Upper lobe of left lung (tissue), 6 donors: Measurements from ENCODE around the gene RGS14. TPM values are rescaled to one million over a fixed set of nuclear protein-coding genes. Genes with fewer than 3 reads are reported as not detected.

Experiments
- ATAC-seq, 2 donors: fragments of 200-7000 bp; cut with Tn5 transposase; one replicate each; pipeline ENCODE4 v1.9.1; 2022; ENCODE audit warnings: mild to moderate bottlenecking in 2 of 2, moderate library complexity in 2 of 2; ENCODE audit not compliant: low FRiP score in 2 of 2
- DNase-seq, 2 donors: peaks; one replicate each; pipeline ENCODE4 v3.0.0-alpha.2; 2019 to 2020
- H3K27ac ChIP-seq, 4 donors: fragments of 200-600 bp; sonication (generic); one replicate each; pipeline ENCODE4 v1.5.1; 2016 to 2019
- H3K27me3 ChIP-seq, 4 donors: fragments of 200-600 bp; sonication (generic); one replicate each; pipeline ENCODE4 v1.5.1; 2017 to 2019
- H3K36me3 ChIP-seq, 4 donors: fragments of 200-600 bp; sonication (generic); one replicate each; pipeline ENCODE4 v1.5.1; 2016 to 2019
- H3K4me1 ChIP-seq, 4 donors: fragments of 200-600 bp; sonication (generic); one replicate each; pipeline ENCODE4 v1.5.1; 2018 to 2019
- H3K4me3 ChIP-seq, 4 donors: fragments of 200-600 bp; sonication (generic); one replicate each; pipeline ENCODE4 v1.5.1; 2017 to 2019; ENCODE audit warnings: mild to moderate bottlenecking in 2 of 4, moderate library complexity in 1 of 4
- H3K9me3 ChIP-seq, 4 donors: fragments of 200-600 bp; sonication (generic); one replicate each; pipeline ENCODE4 v1.5.1; 2018 to 2019
- CTCF ChIP-seq, 6 experiments: fragments of 450-650 bp in 4 of 6; fragments of 200-600 bp in 2 of 6; sonication (generic) in 2 of 6; IDR thresholded peaks; one replicate each; pipeline ENCODE4 v1.5.1; 2016 to 2019; ENCODE audit warnings: antibody characterized with exemption in 6 of 6
- EP300 ChIP-seq, 4 donors: sonication (generic); formaldehyde crosslinking; IDR thresholded peaks; one replicate each; pipeline ENCODE4 v1.5.1; 2017; ENCODE audit warnings: antibody characterized with exemption in 4 of 4, control low read depth in 2 of 4
- POLR2A ChIP-seq, 4 donors: fragments of 450-650 bp; IDR thresholded peaks; one replicate each; pipeline ENCODE4 v1.5.1; 2016 to 2017; ENCODE audit warnings: antibody characterized with exemption in 4 of 4, mild to moderate bottlenecking in 2 of 4
- POLR2AphosphoS5 ChIP-seq, 2 donors: sonication (generic); formaldehyde crosslinking; IDR thresholded peaks; one replicate each; pipeline ENCODE4 v1.5.1; 2017; ENCODE audit warnings: antibody characterized with exemption in 2 of 2
- WGBS, 2 donors: methylation state at CpG; one replicate each; pipeline ENCODE4 v1.1.5; 2017 to 2018; 5-methylcytosine and 5-hydroxymethylcytosine counted together
- total RNA-seq, 6 donors: library from RNA; depleted of rRNA in 4 of 6; stranded (reverse); fragments of >200 nt in 4 of 6; gene quantifications; one replicate each; pipeline versions ENCODE4 v1.1.0 to v1.2.1, GENCODE V29; 2016 to 2021
- donor health status: DM: no; HTN: no; CAD: no; lungs with moderate emphysema.
- donor health status: DM: no; HTN: yes; CAD: no; lungs with severe emphysema.

The RGS14 gene
- total RNA-seq, 6 donors from 2014 or later = 11.9 to 39.1 (median 26.6) TPM

GRCh38 chr5:177384134-177384533, 26.4 kb downstream of the RGS14 start, which contains the start of gene SLC34A1:
SLC34A1 (plus strand) TSS chr5:177384434; CDS start chr5:177385742, 1,308 bp downstream.
- 67 to 75% methylated on average over 3 to 4 of the region's 4 CpGs for WGBS, 2 donors
- Histone ChIP-seq H3K9me3 (no peaks in the 10 kb centered on the region), H3K27ac (no peak within 1 kb of the TSS), H3K27me3 (no peaks in the 10 kb centered on the region), H3K36me3 (no peaks in the 10 kb centered on the region), H3K4me1 (peaks cover 3 to 7% (median 5%) of the 10 kb centered on the region in 4 donors), H3K4me3 (no peak within 1 kb of the TSS)
- DNase-seq (no peak), ATAC-seq (no peak)
- TF ChIP-seq POLR2AphosphoS5 (IDR thresholded peaks at IDR 0.05) = no peak
- TF ChIP-seq EP300 (IDR thresholded peaks at IDR 0.05) = no peak
- no peak for TF ChIP-seq CTCF (IDR thresholded peaks at IDR 0.05)
- TF ChIP-seq POLR2A (IDR thresholded peaks at IDR 0.05) = no peak

- 59 to 66% methylated on average over 8 to 11 of the region's 11 CpGs for WGBS, 2 donors
- H3K4me3 ChIP-seq = no peak overlapping the region
- ATAC-seq = no peak
These were observed 28.0 kb downstream of the RGS14 start for GRCh38 chr5:177385720-177386119.

GRCh38 chr5:177386542-177386941, 28.8 kb downstream of the RGS14 start:
- Histone ChIP-seq H3K27ac (no peak overlapping the region), H3K4me1 (peaks cover 15 to 24% (median 22%) of the 10 kb centered on the region in 4 donors), H3K4me3 (no peak overlapping the region), H3K27me3 (no peaks in the 10 kb centered on the region), H3K9me3 (no peaks in the 10 kb centered on the region), H3K36me3 (no peaks in the 10 kb centered on the region)
- WGBS, 2 donors = 86 to 89% methylated on average over 8 of the region's 8 CpGs
- ATAC-seq = no peak
- no peak for TF ChIP-seq EP300 (IDR thresholded peaks at IDR 0.05)
- TF ChIP-seq POLR2AphosphoS5 (IDR thresholded peaks at IDR 0.05) = no peak
- TF ChIP-seq POLR2A (IDR thresholded peaks at IDR 0.05) = no peak
- TF ChIP-seq CTCF (IDR thresholded peaks at IDR 0.05) = no peak
- DNase-seq = no peak

More at GRCh38 chr5:177385720-177386119, 28.0 kb downstream of the RGS14 start:
- Histone ChIP-seq H3K9me3 (no peaks in the 10 kb centered on the region), H3K4me1 (peaks cover 15 to 22% (median 21%) of the 10 kb centered on the region in 4 donors), H3K36me3 (no peaks in the 10 kb centered on the region), H3K27ac (no peak overlapping the region), H3K27me3 (no peaks in the 10 kb centered on the region)
- TF ChIP-seq CTCF (IDR thresholded peaks at IDR 0.05) (no peak), POLR2AphosphoS5 (IDR thresholded peaks at IDR 0.05) (no peak), POLR2A (IDR thresholded peaks at IDR 0.05) (no peak), EP300 (IDR thresholded peaks at IDR 0.05) (no peak)
- peak in 1 of 2 donors; percentile 52 for DNase-seq

- no peak overlapping the region for H3K27ac ChIP-seq
- 85 to 86% methylated on average over 8 to 14 of the region's 14 CpGs for WGBS, 2 donors
- H3K4me1 ChIP-seq = peaks cover 15 to 24% (median 22%) of the 10 kb centered on the region in 4 donors
- no peak for ATAC-seq
- DNase-seq = no peak
- H3K9me3 ChIP-seq = no peaks in the 10 kb centered on the region
- no peak for TF ChIP-seq CTCF (IDR thresholded peaks at IDR 0.05)
- TF ChIP-seq EP300 (IDR thresholded peaks at IDR 0.05) = no peak
- TF ChIP-seq POLR2A (IDR thresholded peaks at IDR 0.05) = no peak
- TF ChIP-seq POLR2AphosphoS5 (IDR thresholded peaks at IDR 0.05) = no peak
- H3K36me3 ChIP-seq = no peaks in the 10 kb centered on the region
- H3K4me3 ChIP-seq = no peak overlapping the region
- no peaks in the 10 kb centered on the region for H3K27me3 ChIP-seq
These were observed 29.7 kb downstream of the RGS14 start for GRCh38 chr5:177387405-177387804.

GRCh38 chr5:177388521-177389052, 30.9 kb downstream of the RGS14 start:
- no peaks in the 10 kb centered on the region for H3K27me3 ChIP-seq
- H3K4me1 ChIP-seq = peaks cover 15 to 24% (median 22%) of the 10 kb centered on the region in 4 donors
- WGBS, 2 donors = 81 to 85% methylated on average over 10 of the region's 10 CpGs
- no peak for ATAC-seq
- H3K27ac ChIP-seq = peak overlapping the region in 1 of 4 donors; percentile 59
- no peaks in the 10 kb centered on the region for H3K9me3 ChIP-seq
- no peak overlapping the region for H3K4me3 ChIP-seq
- no peak for DNase-seq
- no peaks in the 10 kb centered on the region for H3K36me3 ChIP-seq
- TF ChIP-seq EP300 (IDR thresholded peaks at IDR 0.05) (no peak), CTCF (IDR thresholded peaks at IDR 0.05) (no peak), POLR2AphosphoS5 (IDR thresholded peaks at IDR 0.05) (no peak), POLR2A (IDR thresholded peaks at IDR 0.05) (no peak)
